AG04450 (cell line): ENCODE results near the gene ICE2. TPM values are rescaled to one million over a fixed set of nuclear protein-coding genes. Genes with fewer than 3 reads are reported as not detected.

ENCODE experiments used
- CTCF ChIA-PET: fragments of 300-600, 350-600 bp; formaldehyde crosslinking; extraction: SDS; loops from one replicate; lab custom pipeline; 2022; ENCODE audit warnings: antibody characterized with exemption, inconsistent platforms; lab: Charles Lee
- POLR2A ChIA-PET: fragments of 350-600 bp; formaldehyde crosslinking; extraction: SDS; loops from one replicate; lab custom pipeline; 2021; ENCODE audit warnings: antibody characterized with exemption, inconsistent platforms; lab: Yijun Ruan, JAX
- DNase-seq: peaks from one replicate; pipeline ENCODE4 v3.0.0-alpha.2; 2011; ENCODE audit warnings: low read depth, low spot score
- H3K27ac ChIP-seq: one replicate; pipeline ENCODE4 v1.5.1; 2012; ENCODE audit warnings: low read depth, low read length, control low read depth
- H3K27me3 ChIP-seq: one replicate; pipeline ENCODE4 v1.6.0; 2012; ENCODE audit warnings: low read length; ENCODE audit not compliant: control insufficient read depth, insufficient read depth
- H3K4me3 ChIP-seq: 2 replicates; pipeline ENCODE4 v1.5.1; 2011; ENCODE audit warnings: mild to moderate bottlenecking, low read depth, low read length, control low read depth
- H3K9me3 ChIP-seq: 2 replicates; pipeline ENCODE4 v1.5.1; 2012; ENCODE audit warnings: low read length; ENCODE audit not compliant: control insufficient read depth, insufficient read depth
- CTCF ChIP-seq: IDR thresholded peaks from 2 replicates; pipeline ENCODE4 v1.5.1; 2011; ENCODE audit warnings: low read depth, low read length, control low read depth, inconsistent platforms
- polyA plus RNA-seq: library from polyadenylated mRNA; depleted of rRNA; stranded (reverse); fragments of >200 nt; gene quantifications from 2 replicates; pipeline ENCODE4 v1.2.3, GENCODE V29; 2011

ICE2 gene
- polyA plus RNA-seq, 1 experiment = 29.3 TPM

DNA sequence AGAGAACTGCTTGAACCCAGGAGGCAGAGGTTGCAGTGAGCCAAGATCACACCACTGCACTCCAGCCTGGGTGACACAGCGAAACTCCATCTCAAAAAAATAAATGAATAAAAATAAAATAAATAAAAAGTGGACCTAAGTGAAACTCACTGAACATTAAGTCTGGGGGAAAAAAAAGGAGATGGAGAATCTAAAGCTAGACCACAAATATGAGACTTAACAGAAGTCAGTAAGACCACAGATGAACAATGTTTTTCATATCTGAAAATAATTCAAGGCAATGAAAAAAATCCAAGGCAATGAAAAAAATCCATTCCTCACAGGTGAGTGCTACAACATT is 99.8 kb downstream of the ICE2 start:
- Histone ChIP-seq H3K9me3 (no peaks in the 10 kb centered on the region), H3K27me3 (no peaks in the 10 kb centered on the region), H3K27ac (peak overlapping the region; percentile 98), H3K4me3 (no peak overlapping the region)
- CTCF ChIA-PET = interaction anchor here (1.2 kb wide), 1 partner anchor 20 kb away, joined by 4 read pairs; no protein-coding TSS in a partner anchor
- TF ChIP-seq CTCF = no peak
- no peak for DNase-seq
- POLR2A ChIA-PET = interaction anchor here (0.6 to 1.2 kb wide), 3 partner anchors 10 to 23 kb away, joined by 3 to 5 read pairs (median 4); no protein-coding TSS in a partner anchor

DNA sequence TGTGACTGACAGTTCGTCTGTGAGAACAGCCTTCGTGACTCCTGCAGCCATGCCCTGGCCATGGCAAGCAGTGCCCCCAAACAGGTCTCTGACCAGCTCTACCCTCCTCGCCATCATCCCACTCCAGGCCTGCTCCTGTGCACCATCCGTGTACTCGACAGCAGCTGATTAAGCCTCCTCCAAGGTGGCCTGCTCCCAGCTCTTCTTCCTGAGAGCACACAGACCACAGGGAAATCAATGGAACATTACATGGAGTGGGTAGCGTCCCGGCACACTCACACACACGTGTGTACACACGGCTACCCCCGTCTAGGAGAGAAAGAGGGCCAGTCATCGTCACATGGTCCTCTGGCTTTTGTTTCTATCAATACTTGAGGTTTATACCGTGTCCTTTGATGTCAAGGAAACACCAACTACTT is 102.3 kb downstream of the ICE2 start:
- H3K9me3 ChIP-seq = no peaks in the 10 kb centered on the region
- DNase-seq = no peak
- CTCF ChIA-PET = no interaction called here
- POLR2A ChIA-PET = interaction anchor here (1.2 to 1.4 kb wide), 2 partner anchors 14 to 21 kb away, joined by 3 to 4 read pairs; partner anchors contain the start of gene ANXA2
- no peak for TF ChIP-seq CTCF
- no peak overlapping the region for H3K4me3 ChIP-seq
- peak overlapping the region; percentile 73 for H3K27ac ChIP-seq
- H3K27me3 ChIP-seq = no peaks in the 10 kb centered on the region

GRCh38 chr15:60375306-60375705 is 103.6 kb downstream of the ICE2 start:
- DNase-seq = no peak

DNA sequence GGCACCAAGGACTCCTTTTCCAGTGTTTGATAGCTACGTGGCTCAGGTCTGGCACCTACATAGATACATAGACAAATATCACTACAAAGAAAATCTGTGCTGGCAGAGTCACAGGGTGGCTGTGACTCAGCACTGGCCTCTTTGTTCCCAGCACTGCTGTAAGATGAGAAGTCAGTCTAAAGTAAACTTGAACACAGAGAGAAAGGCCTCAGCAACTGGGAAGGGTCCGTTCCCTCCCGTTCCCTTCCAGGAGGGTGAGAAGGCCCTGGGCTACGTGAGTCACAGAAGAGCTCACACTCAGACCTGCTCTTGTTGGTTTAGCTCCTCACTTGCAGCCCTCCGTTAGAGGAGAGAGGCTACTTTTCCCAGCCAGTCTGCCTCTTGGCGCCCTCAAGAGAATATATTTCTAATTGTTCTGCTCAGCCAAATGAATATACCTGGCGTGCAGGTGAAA is 104.3 kb downstream of the ICE2 start:
- no peaks in the 10 kb centered on the region for H3K9me3 ChIP-seq
- ChIA-PET POLR2A (interaction anchor here (0.8 to 2.8 kb wide), 10 partner anchors 8 to 27 kb away, joined by 3 to 24 read pairs (median 5); partner anchors contain the start of gene ANXA2), CTCF (interaction anchor here (0.5 to 1.8 kb wide), 5 partner anchors 10 to 146 kb away, joined by 3 to 8 read pairs (median 4); no protein-coding TSS in a partner anchor)
- no peak for TF ChIP-seq CTCF
- peak overlapping the region; percentile 97 for H3K27ac ChIP-seq
- H3K4me3 ChIP-seq = no peak overlapping the region
- DNase-seq = peak; percentile 93
- no peaks in the 10 kb centered on the region for H3K27me3 ChIP-seq

More at GRCh38 chr15:60375306-60375705, 103.6 kb downstream of the ICE2 start:
- no peak for TF ChIP-seq CTCF
- ChIA-PET CTCF (interaction anchor here (0.5 to 1.8 kb wide), 5 partner anchors 10 to 145 kb away, joined by 3 to 8 read pairs (median 6); no protein-coding TSS in a partner anchor), POLR2A (interaction anchor here (0.9 to 2.8 kb wide), 6 partner anchors 8 to 25 kb away, joined by 3 to 24 read pairs (median 10); partner anchors contain the start of gene ANXA2)
- H3K4me3 ChIP-seq = no peak overlapping the region
- H3K27me3 ChIP-seq = no peaks in the 10 kb centered on the region
- H3K27ac ChIP-seq = peak overlapping the region; percentile 97
- H3K9me3 ChIP-seq = no peaks in the 10 kb centered on the region

DNA sequence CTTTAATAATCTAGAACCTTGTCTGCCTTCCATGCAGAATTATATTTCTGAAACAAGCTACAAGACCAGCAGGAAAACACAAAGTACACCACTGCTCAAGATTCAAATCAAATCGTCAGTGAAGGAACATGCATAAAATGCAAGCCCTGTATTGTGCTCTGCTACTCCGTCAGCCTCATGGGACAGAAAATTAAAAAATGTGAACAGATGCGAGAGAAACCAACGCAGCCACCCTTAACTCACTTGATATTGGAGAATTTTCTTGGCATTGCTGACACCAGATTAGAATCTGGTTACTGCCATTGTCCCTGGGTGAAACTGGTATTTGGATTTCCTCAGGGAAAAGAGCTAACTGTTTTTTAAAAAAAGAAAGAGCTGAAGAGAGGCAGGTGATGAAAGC is 104.7 kb downstream of the ICE2 start:
- H3K4me3 ChIP-seq = no peak overlapping the region
- CTCF ChIA-PET = interaction anchor here (0.9 to 1.8 kb wide), 4 partner anchors 11 to 74 kb away, joined by 4 to 8 read pairs (median 6); no protein-coding TSS in a partner anchor
- TF ChIP-seq CTCF = no peak
- no peak for DNase-seq
- POLR2A ChIA-PET = interaction anchor here (0.8 to 2.8 kb wide), 10 partner anchors 9 to 28 kb away, joined by 3 to 24 read pairs (median 5); partner anchors contain the start of gene ANXA2
- H3K27ac ChIP-seq = peak overlapping the region; percentile 97
- H3K9me3 ChIP-seq = no peaks in the 10 kb centered on the region
- no peaks in the 10 kb centered on the region for H3K27me3 ChIP-seq
